ENCODE measurements around the gene ITPR1.

ITPR1 gene

DNA sequence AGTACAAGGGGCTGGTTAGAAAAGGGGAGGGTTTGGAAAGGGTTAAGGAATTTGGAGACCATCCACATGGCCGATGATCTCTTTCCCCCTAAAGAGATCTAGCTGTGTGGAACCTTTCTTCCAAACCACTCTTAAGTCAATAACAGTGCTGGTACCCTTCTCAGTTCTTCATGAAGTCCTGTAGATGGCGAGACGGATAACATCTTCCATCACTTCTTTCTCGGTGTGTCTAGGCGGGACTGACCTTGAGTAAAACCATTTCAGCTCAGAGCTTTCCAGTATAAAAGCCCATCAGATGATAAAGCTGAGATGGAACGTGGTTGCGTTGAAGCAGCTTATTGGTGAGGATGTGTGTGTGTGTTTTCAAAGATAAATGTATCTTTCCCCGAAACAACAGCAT lies 334.6 kb downstream of the ITPR1 start:
- no peak for DNase-seq (ENCODE audit: low read depth, low spot score)

- DNase-seq (ENCODE audit: low read depth, low spot score), result no peak
Observed at GRCh38 chr3:4828279-4829030, 335.3 kb downstream of the ITPR1 start.

DNA sequence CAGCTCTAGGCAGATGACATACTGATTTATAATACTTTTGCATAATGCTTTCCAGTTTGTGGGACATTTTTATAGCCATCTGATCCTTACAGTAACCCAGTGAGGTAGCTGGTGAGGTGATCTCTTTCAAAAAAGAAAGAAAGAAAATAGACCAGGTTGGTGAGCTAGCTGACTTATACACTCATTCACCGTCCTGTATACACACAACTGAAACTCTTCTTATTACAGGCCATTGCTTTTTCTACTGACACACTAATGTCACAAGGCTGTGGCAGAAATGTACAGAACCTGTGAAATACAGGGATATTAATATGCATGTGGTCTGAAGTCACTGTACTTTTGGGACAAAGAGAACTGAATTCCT lies 335.9 kb downstream of the ITPR1 start:
- no peak for DNase-seq (ENCODE audit: low read depth, low spot score)

- no peak for DNase-seq (ENCODE audit: low read depth, low spot score)
Observed at GRCh38 chr3:4830586-4830914, 337.4 kb downstream of the ITPR1 start.

DNA sequence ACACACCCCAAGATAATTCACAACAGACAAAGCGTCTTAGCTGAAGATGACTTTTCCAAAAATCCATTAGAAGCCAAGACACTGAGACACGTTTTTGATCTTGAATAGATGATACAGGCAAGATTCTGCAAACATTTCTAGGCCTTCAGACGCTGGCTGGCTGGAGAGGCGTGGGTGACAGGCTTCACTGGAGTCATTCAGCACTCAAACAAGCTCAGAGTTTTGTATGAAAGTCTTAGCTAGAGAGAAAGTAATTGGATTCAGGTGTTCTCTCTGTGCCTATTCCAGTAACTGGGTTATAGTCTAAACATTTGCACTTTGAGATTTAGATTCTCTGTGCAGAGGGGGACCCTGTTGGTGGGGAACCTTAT lies 338.4 kb downstream of the ITPR1 start:
- DNase-seq (ENCODE audit: low read depth, low spot score), result no peak

DNA sequence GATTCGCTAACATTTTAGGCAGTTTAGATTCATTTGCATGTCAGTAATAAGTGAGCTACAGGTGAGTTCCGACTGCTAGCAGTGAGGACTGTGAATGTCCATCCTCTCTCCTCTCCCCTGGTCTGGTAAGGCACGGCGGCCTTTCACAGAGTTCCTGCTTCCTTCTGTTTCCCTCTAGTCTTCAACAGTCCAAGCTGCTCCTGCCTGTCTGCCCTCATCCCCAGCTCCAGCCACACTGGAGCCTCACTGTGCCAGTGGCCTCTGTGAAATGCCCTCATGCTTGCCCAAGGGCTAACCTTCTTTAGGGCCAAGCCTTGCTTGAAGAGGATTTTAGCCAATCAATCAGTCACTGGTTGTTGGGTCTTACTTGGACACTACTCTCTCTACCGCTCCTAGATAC lies 340.3 kb downstream of the ITPR1 start:
- DNase-seq (ENCODE audit: low read depth, low spot score), result no peak

GRCh38 chr3:4834403-4834866 lies 341.3 kb downstream of the ITPR1 start:
- DNase-seq (ENCODE audit: low read depth, low spot score), result no peak

DNA sequence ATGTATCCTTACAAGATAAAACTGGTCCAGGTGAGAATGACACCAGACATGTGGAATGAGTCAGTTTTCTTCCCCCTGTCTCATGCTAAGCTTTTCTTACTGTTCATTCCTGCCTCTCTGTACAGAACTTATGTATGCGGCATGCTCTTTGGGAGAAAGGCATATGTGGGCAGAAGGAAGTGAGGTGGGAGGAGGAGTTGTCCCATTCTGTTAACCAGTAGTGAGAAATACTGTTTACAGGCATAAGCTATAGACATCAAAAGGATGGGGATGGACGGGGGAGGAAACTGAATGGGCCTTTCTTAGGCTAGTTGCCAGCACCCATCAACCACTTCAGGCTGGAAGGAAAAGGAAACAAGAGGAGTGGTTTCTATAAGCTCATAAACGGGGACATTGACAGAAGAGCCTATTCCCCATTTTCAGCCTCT lies 342.5 kb downstream of the ITPR1 start:
- DNase-seq (ENCODE audit: low read depth, low spot score), result no peak

DNA sequence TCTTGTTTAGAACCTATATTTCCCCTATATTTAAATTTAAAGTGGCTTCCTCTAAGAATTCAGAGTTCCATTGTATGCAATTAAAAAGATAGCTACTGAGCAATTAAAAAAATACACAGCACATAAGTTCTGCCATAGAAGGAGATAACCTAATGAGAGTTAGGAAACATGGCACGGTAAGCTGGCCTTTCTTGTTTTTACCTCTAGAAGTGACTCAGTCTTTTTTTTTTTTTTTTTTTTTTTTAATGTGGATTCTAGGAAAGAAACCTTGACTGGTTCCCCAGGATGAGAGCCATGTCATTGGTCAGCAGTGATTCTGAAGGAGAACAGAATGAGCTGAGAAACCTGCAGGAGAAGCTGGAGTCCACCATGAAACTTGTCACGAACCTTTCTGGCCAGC lies 343.4 kb downstream of the ITPR1 start:
- no peak for DNase-seq (ENCODE audit: low read depth, low spot score)

DNA sequence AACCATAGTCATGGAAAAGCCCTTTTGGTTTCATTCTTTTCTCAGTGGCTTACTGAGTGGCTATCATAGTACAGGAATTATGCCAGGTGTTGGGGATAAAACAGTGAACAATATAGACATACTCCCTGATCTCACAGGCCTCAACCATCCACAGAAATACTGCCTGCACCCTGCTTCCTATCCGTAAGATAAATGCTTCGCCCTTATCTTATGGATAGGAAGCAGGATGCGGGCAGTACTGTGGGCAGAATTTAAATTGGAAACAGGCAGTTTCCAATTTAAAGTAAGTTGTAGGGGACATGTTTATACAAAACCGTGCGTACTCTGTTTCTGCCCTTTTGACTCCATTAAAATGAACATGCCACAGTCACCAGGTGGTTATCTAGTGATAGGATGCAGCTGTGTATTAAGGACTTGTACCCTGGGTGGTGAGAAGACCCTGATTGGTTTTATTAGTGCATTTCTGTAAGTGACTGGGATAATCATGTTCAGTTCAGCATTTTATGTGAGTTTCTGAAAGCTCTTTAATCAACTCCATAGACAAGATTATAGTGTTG lies 344.3 kb downstream of the ITPR1 start:
- DNase-seq (ENCODE audit: low read depth, low spot score), result no peak

DNA sequence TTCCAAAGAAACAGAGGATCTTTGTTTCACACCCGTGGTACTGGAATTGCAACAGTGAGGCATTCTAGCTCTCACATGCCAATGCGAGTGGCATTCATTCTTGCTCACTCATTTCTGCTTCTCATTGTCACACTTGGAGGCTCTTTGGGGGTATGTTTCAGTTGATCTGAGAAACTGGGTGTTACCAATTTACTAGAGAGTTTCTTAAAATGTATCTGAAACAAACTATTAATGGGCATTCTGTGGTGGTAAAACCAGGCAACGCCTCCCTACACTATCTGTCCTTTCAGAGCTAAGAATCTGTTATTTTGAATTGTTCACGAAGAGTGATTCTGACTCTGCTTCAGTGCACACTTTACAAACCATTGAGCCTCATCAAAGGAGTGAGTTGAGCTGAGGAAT lies 345.5 kb downstream of the ITPR1 start:
- DNase-seq (ENCODE audit: low read depth, low spot score), result no peak

GRCh38 chr3:4839278-4839677 lies 346.1 kb downstream of the ITPR1 start:
- DNase-seq (ENCODE audit: low read depth, low spot score), result no peak

GRCh38 chr3:4841225-4841624 lies 348.1 kb downstream of the ITPR1 start:
- DNase-seq (ENCODE audit: low read depth, low spot score), result no peak

GRCh38 chr3:4841776-4842440 lies 348.8 kb downstream of the ITPR1 start:
- no peak for DNase-seq (ENCODE audit: low read depth, low spot score)

- no peak for DNase-seq (ENCODE audit: low read depth, low spot score)
Observed at GRCh38 chr3:4843619-4844018, 350.5 kb downstream of the ITPR1 start.

GRCh38 chr3:4845882-4846281 lies 352.7 kb downstream of the ITPR1 start:
- DNase-seq (ENCODE audit: low read depth, low spot score), result no peak

DNA sequence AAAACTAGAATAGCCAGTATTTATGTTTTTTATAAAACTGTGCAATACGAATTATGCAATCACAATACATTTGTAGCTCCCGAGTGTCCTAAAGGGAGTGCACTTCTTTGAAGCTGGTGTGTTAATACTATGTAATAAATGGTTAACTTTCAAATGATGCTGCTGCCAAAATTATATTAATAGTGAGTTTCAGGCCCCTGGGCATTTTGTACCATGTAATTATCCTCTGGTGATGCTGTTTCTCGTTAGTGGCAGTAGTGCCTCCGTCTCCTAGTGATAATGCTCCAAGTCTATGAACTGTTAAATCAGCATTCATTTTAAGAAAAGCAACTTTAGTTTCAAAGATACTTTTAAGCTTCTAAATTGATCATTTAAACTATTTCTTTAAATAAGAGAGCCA lies 353.4 kb downstream of the ITPR1 start:
- DNase-seq (ENCODE audit: low read depth, low spot score), result no peak

DNA sequence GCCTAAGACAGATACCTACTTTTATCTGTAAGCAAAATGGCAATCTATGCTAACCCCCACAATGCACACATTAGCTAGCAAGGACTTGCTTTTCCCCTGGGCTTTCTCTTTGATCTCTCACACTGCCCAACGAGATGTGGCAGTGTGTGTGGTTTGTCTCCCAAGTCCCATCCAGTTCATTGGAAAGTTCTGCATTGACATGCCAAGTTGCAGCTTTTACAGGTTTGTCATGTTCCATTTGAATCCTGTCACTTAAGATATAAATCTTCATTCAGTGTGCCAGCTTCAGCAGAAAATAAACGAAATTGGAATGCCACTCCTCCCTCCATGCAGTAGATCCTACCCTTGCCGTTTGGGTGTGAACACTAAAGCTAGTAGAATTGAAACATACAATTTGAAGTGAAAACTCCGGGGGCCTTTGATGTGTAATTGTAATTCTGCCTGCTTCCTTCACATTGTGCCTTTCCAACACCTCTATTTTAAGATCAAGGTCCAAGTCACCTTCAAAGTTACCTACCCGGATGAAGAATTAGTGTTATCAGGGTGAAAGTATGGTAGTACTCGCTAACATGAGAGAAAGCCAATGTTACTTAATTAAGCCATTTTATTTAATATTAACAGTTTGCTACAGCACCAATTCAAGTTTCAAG lies 355.2 kb downstream of the ITPR1 start:
- no peak for DNase-seq (ENCODE audit: low read depth, low spot score)

- no peak for DNase-seq (ENCODE audit: low read depth, low spot score)
Observed at GRCh38 chr3:4849136-4849535, 356.0 kb downstream of the ITPR1 start.

- no peak for DNase-seq (ENCODE audit: low read depth, low spot score)
Observed at GRCh38 chr3:4849739-4850138, 356.6 kb downstream of the ITPR1 start.

- no peak for DNase-seq (ENCODE audit: low read depth, low spot score)
Observed at GRCh38 chr3:4850211-4850927, 357.2 kb downstream of the ITPR1 start.

DNA sequence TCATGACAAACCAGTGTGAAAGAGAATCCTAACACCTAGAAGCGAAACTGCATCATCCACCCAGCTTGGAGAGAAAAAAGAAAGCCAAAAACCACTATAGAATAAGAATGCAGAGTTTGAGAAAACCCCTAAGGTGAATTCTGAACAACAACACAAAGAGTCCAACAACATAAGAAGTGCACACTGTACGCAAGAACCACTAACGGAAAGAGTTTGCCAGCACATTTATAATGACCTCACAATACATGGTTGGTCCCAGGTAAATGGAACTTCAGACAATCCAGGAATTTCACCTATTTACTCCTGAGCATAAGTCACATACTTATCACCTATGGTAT lies 357.7 kb downstream of the ITPR1 start:
- DNase-seq (ENCODE audit: low read depth, low spot score), result no peak
